ENCODE data around the gene FHIT.

FHIT gene

GRCh38 chr3:60216462-60217075 lies 1034.7 kb downstream of the FHIT start:
- no peak for DNase-seq (ENCODE audit: low spot score)

GRCh38 chr3:60215946-60216345 lies 1035.3 kb downstream of the FHIT start:
- DNase-seq (ENCODE audit: low spot score), result no peak

- DNase-seq (ENCODE audit: low spot score), result no peak
Measured at GRCh38 chr3:60207905-60208304, 1043.3 kb downstream of the FHIT start.

- no peak for DNase-seq (ENCODE audit: low spot score)
Measured at GRCh38 chr3:60206206-60206605, 1045.0 kb downstream of the FHIT start.

- DNase-seq (ENCODE audit: low spot score), result no peak
Measured at GRCh38 chr3:60202052-60202726, 1049.1 kb downstream of the FHIT start.

- peak; percentile 50 for DNase-seq (ENCODE audit: low spot score)
Measured at GRCh38 chr3:60199306-60199705, 1051.9 kb downstream of the FHIT start.

GRCh38 chr3:60198179-60198720 lies 1053.0 kb downstream of the FHIT start:
- DNase-seq (ENCODE audit: low spot score), result no peak

GRCh38 chr3:60192297-60193114 lies 1058.7 kb downstream of the FHIT start:
- no peak for DNase-seq (ENCODE audit: low spot score)

GRCh38 chr3:60190073-60190472 lies 1061.2 kb downstream of the FHIT start:
- DNase-seq (ENCODE audit: low spot score), result no peak

- no peak for DNase-seq (ENCODE audit: low spot score)
Measured at GRCh38 chr3:60189304-60189703, 1061.9 kb downstream of the FHIT start.

- DNase-seq (ENCODE audit: low spot score), result peak; percentile 47
Measured at GRCh38 chr3:60188803-60189202, 1062.4 kb downstream of the FHIT start.

- peak; percentile 15 for DNase-seq (ENCODE audit: low spot score)
Measured at GRCh38 chr3:60187343-60187742, 1063.9 kb downstream of the FHIT start.

GRCh38 chr3:60186359-60186758 lies 1064.9 kb downstream of the FHIT start:
- no peak for DNase-seq (ENCODE audit: low spot score)

GRCh38 chr3:60185161-60185560 lies 1066.1 kb downstream of the FHIT start:
- no peak for DNase-seq (ENCODE audit: low spot score)

GRCh38 chr3:60182697-60183096 lies 1068.6 kb downstream of the FHIT start:
- no peak for DNase-seq (ENCODE audit: low spot score)

GRCh38 chr3:60178931-60179653 lies 1072.2 kb downstream of the FHIT start:
- no peak for DNase-seq (ENCODE audit: low spot score)

GRCh38 chr3:60177726-60178125 lies 1073.5 kb downstream of the FHIT start:
- DNase-seq (ENCODE audit: low spot score), result no peak

- DNase-seq (ENCODE audit: low spot score), result peak; percentile 16
Measured at GRCh38 chr3:60176614-60177013, 1074.6 kb downstream of the FHIT start.

- no peak for DNase-seq (ENCODE audit: low spot score)
Measured at GRCh38 chr3:60175680-60176079, 1075.6 kb downstream of the FHIT start.

GRCh38 chr3:60169755-60170154 lies 1081.5 kb downstream of the FHIT start:
- no peak for DNase-seq (ENCODE audit: low spot score)

- DNase-seq (ENCODE audit: low spot score), result no peak
Measured at GRCh38 chr3:60167186-60167585, 1084.1 kb downstream of the FHIT start.
